Measurements from ENCODE around the gene OTOP1.
"Not testable (repeated sequence)": the region's sequence is repeated elsewhere in the genome, so short reads cannot be mapped to it uniquely, and the experiment has no call there.

Gene OTOP1, protein sequence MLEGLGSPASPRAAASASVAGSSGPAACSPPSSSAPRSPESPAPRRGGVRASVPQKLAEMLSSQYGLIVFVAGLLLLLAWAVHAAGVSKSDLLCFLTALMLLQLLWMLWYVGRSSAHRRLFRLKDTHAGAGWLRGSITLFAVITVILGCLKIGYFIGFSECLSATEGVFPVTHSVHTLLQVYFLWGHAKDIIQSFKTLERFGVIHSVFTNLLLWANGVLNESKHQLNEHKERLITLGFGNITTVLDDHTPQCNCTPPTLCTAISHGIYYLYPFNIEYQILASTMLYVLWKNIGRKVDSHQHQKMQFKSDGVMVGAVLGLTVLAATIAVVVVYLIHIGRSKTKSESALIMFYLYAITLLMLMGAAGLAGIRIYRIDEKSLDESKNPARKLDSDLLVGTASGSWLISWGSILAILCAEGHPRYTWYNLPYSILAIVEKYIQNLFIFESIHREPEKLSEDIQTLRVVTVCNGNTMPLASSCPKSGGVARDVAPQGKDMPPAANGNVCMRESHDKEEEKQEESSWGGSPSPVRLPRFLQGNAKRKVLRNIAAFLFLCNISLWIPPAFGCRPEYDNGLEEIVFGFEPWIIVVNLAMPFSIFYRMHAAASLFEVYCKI

DNA sequence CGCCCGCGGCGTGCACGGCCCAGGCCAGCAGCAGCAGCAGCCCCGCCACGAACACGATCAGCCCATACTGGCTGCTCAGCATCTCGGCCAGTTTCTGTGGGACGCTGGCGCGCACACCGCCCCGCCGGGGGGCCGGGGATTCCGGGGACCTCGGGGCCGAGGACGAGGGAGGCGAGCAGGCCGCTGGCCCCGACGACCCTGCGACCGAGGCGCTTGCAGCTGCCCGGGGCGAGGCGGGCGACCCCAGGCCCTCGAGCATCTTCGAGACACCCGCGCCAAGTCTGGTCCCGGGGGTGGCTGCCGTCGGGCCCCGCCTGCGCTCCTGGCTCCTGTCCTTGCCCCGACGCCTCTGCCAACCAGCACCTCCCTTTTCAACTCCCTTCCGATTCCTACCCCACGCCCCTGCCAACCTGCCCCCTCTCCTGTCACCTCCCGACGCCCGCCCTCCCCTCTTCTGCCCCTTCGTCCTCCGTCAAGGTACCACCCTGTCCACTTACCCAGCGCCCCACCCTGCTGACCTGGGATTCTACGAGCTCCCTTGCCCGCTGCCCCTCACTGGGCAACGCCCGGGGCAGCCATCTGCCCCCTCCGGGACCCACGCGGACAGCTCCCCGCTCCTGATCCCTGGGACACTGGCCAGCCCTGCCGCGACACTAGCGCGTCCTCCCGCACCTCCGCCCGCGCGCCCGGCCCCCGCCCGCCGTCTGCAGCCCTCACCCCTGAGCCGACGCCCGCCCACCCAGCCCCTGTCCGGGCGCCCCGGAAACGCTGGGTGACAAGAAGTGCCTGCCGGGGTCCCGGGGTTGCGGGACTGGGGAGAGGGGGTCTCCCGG lies at the start of gene OTOP1:
Gene OTOP1, minus strand, starts transcription at position 324 of the 833 bp plus-strand sequence. Its CDS starts 65 bp downstream, at position 259.
- no peak for DNase-seq (ENCODE audit: low read depth)

DNA sequence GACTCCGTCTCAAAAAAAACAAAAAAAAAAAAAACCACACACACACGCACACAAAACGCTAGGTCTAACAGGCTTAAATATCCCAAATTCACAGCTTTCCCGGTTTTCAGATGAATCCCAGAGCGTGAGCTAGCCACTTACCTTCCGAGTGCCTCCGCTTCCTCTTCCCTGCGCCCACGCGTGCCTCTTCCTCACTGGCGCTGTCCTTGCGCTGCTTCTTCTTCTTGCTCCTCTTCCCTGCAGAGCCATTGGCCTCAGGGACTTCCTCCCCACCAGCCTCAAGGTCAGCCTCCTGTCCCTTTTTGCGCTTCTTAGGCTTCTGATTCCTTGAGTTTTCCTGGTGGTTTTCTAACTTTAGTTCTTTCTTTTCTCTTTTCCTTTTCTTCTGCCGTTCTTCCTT lies 47.5 kb upstream of the OTOP1 start:
- no peak for DNase-seq (ENCODE audit: low read depth)

DNA sequence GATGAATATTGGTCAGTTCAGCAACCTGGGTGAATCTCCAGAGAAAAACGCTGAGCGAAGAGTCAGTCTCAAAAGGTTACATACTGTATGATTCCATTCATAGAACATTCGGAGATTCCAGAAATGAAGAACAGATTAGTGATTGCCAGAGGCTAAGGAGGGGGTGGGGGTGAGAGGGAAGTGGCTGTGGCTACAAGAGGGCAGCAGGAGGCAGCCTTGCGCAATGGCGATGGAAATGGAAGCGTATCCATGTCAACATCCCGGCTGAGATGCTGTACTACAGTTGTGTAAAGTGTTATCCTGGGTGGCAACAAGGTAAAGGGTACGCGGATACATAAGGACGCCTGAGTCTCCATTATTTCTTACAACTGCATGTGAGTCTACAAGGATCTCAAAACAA lies 45.2 kb upstream of the OTOP1 start:
- DNase-seq (ENCODE audit: low read depth): peak; percentile 38

DNA sequence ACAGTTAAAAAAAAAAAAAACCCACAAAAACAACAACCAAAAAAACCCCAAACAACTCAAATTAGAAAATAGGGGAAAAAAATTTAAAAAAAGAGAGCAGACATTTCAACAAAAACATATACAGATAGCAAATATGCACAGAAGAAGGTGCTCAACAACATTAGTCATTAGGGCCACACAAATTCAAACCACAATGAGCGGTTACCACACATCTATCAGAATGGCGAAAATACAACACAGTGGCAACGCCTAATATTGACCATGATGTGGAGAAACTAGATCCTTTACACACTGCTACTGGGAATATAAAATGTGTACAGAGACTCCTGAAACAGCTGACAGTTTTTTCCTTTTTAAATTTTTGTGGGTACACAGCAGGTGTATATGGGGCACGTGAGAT lies 43.8 kb upstream of the OTOP1 start:
- DNase-seq (ENCODE audit: low read depth): peak; percentile 6

DNA sequence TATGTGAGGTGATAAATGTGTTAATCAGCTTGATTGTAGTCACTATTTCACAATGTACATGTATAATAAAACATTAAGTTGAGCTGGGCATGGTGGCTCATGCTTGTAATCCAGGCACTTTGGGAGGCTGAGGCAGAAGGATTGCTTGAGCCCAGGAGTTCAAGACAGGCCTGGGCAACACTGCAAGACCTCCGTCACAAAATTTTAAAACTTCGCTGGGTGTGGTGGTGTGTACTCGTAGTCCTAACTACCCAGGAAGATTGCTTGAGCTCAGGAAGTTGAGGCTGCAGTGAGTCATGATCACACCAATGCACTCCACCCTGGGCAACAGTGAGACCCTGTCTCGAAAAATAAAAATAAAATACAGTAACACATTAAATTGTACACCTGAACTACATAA lies 43.1 kb upstream of the OTOP1 start:
- peak; percentile 9 for DNase-seq (ENCODE audit: low read depth)

DNA sequence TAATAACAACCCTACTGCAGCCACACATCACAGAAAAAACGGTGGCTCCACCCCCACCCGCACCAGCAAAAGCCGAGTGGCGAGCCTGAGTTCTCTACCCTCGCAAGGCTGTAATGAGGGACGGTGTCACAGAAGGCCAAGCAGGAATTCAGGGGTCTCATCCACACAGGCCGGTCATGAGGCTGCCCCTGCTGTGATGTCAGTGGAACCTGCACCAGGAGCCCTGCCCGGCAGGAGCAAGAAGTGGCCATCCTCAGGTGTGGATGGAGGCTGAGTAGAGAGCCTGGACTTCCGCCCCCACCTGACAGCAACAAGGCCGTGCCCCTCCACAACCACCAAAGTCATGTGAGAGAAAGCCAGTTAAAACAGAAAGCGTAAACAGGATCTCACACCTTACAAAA lies 42.6 kb upstream of the OTOP1 start:
- DNase-seq (ENCODE audit: low read depth): no peak

DNA sequence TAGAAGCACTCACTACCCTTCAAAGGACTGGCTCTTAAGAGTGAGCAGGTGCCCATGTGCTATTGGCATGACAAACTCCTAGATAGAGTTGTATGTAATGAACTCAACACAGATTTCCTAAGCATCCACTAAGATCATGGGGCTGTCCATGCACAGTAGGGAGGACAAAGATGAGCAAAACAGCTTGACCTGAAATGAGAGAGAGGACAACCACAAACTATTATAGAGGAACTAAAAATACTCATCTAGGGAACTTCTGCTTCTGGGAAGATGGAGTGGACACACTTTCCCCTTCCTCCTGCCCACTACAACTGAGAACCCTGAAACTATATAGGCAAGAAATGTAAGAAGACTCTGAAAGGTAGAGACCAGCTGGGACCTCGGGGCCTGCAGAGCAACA lies 42.0 kb upstream of the OTOP1 start:
- no peak for DNase-seq (ENCODE audit: low read depth)

DNA sequence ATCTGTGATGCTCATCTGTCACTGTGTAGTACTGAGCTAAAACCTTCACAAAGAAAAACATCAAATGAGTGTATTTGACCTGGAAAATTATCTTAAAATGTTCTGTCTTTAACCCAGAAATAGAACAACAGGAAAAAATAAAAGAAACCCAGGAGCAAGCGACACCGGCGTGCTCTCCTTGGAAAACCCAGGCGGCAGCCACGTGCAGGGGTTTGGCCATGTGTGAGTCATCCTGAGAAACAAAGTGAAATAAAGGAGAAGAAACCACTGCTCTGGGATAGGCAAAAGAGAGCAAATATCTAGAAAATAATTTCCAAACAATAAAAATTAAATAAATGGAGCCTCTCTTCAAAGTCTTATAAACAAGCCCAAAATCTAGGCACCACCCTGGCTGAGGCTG lies 41.3 kb upstream of the OTOP1 start:
- no peak for DNase-seq (ENCODE audit: low read depth)

DNA sequence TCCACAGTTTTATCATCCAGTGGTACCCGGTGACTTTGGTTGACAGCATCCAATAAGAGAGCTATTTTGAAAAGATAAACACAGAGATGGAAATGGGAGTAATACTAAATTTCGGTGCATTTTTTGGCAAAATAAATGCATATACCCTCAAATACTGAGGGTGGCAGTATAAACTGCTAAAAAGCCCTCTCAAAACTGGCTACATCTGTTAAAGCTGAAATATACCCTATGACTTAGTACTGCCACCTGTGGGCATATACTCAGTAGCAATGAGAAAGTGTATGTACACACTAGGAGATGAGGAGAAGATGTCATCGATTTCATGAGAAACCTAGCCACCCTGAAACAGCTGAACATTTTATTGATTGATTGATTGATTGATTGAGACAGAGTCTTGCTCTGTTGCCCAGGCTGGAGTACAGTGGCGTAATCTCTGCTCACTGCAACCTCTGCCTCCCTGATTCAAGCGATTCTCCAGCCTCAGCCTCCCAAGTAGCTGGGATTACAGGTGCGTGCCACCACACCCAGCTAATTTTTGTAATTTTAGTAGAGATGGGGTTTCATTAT lies 33.5 kb upstream of the OTOP1 start:
- peak; percentile 70 for DNase-seq (ENCODE audit: low read depth)

DNA sequence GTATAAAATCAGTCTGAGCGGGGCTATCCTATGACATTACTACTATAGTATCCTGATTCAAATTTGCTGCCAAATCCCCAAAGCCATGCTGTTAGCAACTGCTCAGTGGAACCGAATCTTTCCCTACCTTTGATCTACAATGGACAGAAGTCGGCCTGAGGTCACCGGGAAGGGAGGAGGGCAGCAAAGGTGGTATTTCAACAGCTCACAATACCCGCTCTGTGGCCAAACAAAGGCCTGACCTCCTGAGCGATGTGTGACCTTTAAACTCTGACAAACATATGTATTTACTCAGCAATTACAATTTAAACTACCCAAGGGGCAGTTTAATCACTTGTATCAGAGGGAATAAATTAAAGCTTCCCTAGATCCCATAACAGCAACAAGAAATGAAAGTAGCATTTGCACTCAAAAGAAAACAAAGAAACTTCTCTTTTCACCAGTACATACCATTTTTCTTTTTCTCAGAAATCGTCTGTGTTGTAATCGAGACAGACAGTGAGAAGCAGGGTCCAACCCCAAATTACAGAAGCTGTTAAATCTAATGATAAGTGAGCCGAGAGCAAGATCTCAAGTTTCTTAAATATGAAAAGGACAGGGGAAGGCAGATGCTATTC lies 32.9 kb upstream of the OTOP1 start:
- no peak for DNase-seq (ENCODE audit: low read depth)

DNA sequence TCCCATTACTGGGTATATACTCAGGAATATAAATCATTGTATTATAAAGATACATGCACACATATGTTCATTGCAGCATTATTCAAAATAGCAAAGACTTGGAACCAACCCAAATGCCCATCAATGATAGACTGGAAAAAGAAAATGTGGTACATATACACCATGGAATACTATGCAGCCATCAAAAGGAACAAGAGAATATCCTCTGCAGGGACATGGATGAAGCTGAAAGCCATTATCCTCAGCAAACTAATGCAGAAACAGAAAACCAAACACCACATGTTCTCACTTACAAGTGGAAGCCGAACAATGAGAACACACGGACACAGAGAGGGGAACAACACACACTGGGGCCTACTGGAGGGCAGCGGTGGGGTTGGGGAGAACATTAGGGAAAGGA lies 31.0 kb upstream of the OTOP1 start:
- DNase-seq (ENCODE audit: low read depth): not testable (repeated sequence)

DNA sequence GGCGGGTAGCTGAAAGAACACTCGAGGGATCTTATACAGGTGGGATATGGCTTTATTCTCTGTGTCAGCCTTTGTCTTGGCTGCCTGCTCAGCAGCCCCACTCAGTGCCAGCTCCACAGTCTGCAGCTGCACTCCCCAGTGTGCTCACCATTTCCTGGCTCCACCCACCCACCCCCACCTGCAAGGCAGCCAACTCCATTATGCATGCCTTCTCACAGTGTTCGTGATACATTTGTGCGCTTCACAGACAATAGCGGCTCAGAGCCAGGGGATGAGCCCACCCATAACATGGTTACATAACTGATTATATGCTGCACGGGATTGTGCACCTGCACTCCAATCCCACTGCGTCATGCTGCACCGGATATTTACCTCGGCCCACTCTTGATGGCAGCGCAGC lies 30.1 kb upstream of the OTOP1 start:
- DNase-seq (ENCODE audit: low read depth): no peak

DNA sequence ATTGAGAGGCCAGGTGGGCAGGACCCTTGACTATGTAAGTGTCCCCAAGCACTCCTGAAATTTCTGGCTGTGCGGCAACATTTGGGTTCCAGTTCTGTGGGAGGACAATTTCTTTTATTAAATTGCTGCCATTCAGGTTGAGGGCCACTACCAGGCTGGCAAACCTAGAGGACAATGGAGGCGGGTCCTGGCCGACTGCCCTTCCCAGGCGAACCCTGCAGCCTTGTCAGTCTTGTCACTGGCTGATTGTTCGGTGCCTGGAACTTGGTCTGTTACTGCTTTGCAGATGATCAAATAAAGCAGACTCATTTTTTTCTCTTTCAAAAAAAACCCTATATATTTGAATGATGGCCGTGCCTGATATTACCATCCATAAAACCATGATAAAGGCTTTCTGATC lies 27.9 kb upstream of the OTOP1 start:
- no peak for DNase-seq (ENCODE audit: low read depth)

DNA sequence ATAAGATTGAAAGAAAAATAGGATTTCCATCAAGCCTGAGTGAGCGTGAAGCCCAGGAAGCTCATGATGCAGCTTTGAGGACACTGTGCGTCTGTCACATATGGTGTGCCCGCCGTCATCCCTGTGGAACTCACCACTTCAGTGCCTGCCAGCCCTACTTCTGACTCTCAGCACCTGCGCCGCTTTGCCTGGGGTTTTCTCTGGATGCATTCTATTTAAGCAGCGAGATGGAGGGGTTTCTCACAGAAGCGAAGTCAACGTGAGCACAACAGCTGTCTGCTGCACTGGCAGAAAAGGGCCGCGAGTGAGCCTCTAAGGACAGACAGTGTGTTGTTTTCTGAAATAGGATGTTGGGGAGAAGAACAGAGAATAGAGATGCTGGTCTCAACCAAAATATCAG lies 27.5 kb upstream of the OTOP1 start:
- DNase-seq (ENCODE audit: low read depth): no peak

DNA sequence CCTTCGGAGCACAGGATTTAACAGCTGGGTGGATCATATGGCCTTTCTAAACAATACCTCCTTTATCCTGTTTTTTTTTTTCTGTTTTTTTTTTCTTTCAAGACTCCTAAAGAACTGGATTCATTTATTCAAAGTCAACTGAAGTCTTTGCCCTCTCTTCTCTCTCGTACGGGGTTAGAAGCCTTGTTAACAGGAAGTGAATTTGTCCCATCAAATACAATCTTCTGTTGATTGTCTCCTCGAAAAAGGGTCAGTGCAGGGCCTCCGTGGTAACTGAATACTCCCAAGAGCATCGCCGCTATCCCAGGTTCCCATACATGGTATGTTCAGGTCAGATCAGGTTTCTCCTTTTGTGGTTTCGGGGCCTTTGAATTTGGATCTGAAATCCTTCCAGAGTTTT lies 23.1 kb upstream of the OTOP1 start:
- no peak for DNase-seq (ENCODE audit: low read depth)

DNA sequence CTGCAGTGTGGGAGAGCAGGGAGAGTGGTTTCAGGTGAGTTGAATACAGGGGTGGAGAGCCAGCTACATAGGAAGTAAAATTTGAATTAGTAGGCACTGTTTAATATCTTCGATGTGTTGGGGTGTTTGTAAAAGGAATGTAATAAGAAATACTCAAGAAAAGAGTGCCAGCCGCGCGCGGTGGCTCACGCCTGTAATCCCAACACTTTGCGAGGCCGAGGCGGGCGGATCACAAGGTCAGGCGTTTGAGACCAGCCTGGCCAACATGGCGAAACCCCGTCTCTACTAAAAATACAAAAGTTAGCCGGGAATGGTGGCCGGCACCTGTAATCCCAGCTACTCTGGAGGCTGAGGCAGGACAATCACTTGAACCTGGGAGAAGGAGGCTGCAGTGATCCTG lies 22.6 kb upstream of the OTOP1 start:
- DNase-seq (ENCODE audit: low read depth): not testable (repeated sequence)

DNA sequence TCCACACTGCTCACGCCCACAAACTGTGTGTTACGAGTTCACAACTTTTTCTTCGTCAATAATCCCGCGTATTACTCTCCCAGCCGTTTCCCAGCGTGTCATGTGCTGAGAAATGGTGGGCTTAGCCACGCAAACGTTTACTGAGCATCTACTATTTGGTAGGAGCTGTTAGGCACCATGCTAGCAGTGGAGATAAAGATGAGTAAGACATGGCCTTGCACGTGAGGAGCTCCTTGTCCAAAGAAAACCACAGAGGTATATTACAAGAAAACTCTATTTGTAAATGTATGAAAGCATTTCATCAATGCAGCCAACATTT lies 22.1 kb upstream of the OTOP1 start:
- DNase-seq (ENCODE audit: low read depth): peak; percentile 12

DNA sequence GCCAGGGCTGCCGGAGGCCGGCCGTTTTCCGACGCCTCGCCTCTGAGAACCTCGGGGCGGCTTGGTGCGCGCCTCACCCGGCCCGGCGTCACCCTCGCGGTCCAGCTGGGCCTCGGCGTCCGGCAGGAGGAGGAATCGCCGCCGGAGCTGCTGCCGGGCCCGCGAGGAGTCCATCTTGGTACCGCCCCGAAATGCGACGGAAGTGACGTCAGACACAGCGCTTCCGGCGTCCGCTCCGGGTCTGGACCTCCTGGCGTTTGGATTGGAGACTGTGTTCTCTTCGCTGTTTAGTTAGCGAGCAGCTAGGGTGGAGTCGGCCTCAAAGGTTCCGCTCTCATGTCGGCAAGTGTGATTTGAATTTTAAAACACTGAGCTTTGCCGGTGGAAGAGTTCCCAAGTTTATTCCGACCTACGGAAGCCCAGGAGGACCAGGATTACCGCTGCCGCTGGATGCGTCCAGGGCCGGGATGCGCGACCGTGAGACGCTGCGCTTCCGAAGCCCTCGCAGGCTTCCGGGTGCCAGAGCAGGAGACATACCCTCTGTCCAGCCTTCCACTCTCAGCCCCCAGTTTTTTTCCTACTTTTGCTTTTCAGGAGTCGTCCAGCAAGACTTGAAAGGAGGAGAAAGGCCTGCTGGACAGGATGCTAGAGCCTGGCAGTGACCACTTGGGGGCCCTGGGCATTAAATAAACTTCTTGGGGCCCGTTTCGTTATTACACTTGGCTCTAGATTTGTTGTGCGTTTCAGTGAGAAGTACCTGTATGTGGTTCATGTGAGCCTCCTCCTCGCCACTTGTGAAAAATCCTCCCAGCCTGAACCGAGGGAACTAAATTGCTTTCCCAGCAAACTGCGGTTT lies 21.5 kb upstream of the OTOP1 start, which contains the start of gene TMEM128:
Gene TMEM128, minus strand, starts transcription at position 195 of the 856 bp plus-strand sequence. Its CDS starts 21 bp downstream, at position 174.
- peak; percentile 94 for DNase-seq (ENCODE audit: low read depth)

DNA sequence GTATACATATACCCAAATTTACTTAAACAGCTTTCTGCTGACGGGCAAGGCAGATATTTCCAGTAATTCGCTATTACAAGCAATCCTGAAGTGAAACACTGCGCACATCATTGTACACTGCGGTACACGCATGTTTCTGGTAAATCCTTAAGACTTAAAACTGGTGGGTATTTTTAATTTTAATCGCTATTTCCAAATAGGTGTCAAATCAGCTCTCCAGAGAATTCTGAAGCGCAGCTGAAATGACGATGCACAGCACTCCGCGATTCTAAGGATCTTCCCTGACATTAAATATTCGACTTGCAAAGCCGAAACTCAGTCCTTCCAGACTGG lies 20.9 kb upstream of the OTOP1 start:
- no peak for DNase-seq (ENCODE audit: low read depth)

DNA sequence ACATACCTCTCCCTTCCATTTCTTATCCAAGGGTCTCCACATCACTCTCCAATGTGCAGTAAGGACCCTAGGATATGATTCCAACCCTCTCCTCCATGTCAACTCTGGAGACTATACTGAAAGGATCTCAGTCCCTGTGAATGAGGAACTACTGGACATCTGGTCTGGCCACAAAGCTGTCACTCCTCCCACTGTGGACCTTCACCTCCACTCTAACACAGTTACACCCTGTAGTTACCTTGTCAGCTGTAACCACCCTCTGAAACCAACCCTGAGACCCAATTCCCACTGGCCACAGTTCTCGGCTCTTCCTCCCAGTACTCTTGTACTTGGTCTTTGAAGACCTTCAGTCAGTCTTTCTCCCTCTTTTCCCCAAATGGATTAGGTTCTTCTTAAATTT lies 18.4 kb upstream of the OTOP1 start:
- DNase-seq (ENCODE audit: low read depth): no peak

DNA sequence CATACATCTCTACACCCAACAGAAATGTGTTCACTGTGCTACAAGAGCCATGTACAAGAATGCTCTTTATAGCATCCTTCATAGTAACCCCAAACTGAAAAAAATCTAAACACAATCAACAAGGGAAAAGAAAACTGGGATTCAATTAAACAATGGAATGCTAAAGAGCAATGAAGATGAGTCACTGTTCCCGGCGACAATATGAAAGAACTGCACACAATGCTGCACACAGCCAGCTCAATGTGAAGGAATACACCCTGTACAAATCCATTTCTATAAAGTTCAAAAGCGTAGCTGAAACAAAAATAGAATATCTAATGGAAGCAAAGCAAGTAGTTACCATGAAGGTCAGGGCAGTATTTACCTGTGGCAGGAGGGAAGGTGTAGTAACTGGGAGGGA lies 12.8 kb upstream of the OTOP1 start:
- peak; percentile 9 for DNase-seq (ENCODE audit: low read depth)

All from EH (cell line).